Embryonic facial prominence (tissue), 1 donor: Measurements from ENCODE around the gene ANO8.
"Not testable (repeated sequence)": the region's sequence is repeated elsewhere in the genome, so short reads cannot be mapped to it uniquely, and the experiment has no call there.

ENCODE experiments used
- DNase-seq: peaks from one replicate; pipeline ENCODE4 v3.0.0-alpha.2; 2016; ENCODE audit errors: extremely low spot score

The ANO8 gene

DNA sequence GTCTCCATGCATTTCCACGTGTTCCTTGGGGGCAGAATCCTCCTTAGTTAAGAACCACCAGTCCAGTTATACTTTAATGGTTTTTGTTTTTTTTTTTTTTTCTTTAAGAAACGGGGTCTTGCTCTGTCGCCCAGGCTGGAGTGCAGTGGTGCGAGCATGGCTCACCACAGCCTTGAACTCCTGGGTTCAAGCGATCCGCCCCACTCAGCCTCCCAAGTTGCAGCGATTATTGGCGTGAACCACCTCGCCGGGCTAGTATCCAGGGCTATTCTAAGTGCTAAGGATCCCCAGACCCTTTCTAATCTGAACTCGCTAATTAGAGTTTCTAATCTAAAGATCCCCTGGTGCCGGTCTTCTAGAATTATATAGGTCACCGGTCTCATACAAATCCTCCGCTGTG lies 41.0 kb downstream of the ANO8 start:
- DNase-seq = no peak

- DNase-seq = no peak
Observed at GRCh38 chr19:17292301-17293074, 42.2 kb downstream of the ANO8 start.

- no peak for DNase-seq
Observed at GRCh38 chr19:17289489-17289888, 45.2 kb downstream of the ANO8 start.

DNA sequence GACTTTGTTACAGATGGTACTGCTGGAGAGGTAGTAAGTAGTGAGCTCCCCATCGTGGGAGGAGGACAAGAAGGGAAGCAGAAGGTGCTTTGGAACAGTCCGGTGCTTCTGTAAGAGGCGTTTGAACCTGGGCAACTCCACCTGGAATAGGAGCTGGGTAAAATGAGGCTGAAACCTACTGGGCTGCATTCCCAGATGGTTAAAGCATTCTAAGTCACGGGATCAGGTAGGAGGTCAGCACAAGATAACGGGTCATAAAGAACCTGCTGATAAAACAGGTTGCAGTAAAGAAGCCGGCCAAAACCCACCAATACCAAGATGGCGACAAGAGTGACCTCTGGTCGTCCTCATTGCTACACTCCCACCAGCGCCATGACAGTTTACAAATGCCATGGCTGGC lies 47.9 kb downstream of the ANO8 start:
- no peak for DNase-seq

DNA sequence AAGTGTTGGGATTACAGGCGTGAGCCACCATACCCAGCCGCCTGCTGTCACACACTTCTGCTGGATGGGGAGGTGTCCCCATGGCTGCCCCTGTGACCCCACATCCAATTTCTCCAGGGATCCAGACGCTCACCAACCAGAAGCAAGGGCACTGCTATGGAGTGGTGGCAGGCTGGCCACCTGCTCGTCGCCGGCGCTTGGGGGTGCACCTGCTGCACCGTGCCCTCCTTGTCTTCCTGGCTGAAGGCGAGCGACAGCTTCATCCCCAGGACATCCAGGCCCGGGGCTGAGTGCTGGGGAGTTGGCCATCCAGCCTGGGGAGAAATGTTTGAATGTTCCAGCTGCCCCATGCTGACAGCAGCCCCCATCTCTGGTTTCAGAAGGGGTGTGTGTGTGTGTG lies 48.4 kb downstream of the ANO8 start:
- DNase-seq = no peak

- DNase-seq = no peak
Observed at GRCh38 chr19:17285415-17286135, 49.1 kb downstream of the ANO8 start.

DNA sequence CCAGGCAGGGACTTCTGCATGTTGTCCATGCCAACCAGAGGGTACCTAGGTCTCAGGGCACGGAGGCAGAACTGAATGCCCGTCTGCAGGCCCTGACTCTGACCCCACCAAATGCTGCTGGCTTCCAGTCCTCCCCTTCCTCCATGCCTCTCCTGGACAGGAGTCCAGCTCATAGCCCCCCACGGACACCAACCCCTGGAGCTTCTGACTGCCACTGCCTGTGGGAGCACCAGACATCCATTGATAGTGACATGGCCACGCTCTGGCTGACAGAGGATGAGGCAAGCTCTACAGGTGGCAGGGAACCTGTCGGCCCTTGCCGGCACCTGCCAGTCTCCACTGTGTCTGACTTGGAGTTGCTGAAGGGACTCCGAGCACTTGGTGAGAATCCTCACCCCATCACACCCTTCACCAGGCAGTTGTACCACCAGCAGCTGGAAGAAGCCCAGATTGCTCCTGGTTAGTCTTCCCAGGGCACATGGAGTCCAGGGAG lies 51.1 kb downstream of the ANO8 start:
- DNase-seq = no peak

GRCh38 chr19:17282488-17283125 lies 52.0 kb downstream of the ANO8 start:
- no peak for DNase-seq

GRCh38 chr19:17281391-17282304 lies 53.0 kb downstream of the ANO8 start, which contains the start of gene ANKLE1:
Gene ANKLE1, plus strand, starts transcription at chr19:17281901. Its CDS starts 20 bp downstream, at chr19:17281921.
- no peak for DNase-seq

GRCh38 chr19:17279436-17279835 lies 55.2 kb downstream of the ANO8 start:
- DNase-seq = no peak

GRCh38 chr19:17275441-17276175 lies 59.0 kb downstream of the ANO8 start:
- no peak for DNase-seq

GRCh38 chr19:17274892-17275291 lies 59.8 kb downstream of the ANO8 start:
- DNase-seq = not testable (repeated sequence)
